ENCODE measurements around the gene RBPJL. TPM values are rescaled to one million over a fixed set of nuclear protein-coding genes. Genes with fewer than 3 reads are reported as not detected.

The RBPJL gene
- polyA plus RNA-seq, 2 of the 4 experiments (the other 2 are of a cell fraction): not detected

DNA sequence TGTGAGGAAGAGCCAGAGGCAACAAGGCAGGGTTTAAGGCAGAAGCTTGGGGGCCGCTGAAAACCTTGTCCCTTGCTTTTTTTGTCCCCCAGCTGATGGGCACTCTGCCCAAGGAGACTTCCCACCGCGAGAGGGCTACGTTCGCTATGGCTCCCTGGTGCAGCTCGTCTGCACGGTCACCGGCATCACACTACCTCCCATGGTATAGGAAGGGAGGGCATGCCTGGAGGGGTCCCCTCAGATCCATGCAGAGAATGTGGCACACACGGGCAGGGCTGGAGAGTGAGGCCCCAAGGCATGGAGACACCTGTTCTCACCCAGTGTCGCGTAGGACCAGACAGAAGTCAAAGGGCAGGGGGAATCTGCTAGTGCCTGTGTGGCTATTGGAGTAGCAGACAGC is 7.3 kb downstream of the RBPJL start (continued):
- TF ChIP-seq, protein P1, sequence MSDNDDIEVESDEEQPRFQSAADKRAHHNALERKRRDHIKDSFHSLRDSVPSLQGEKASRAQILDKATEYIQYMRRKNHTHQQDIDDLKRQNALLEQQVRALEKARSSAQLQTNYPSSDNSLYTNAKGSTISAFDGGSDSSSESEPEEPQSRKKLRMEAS (IDR thresholded peaks at IDR 0.05): no peak
- TF ChIP-seq HOXA7 (CRISPR knock-in tag; IDR thresholded peaks at IDR 0.05): no peak
- TF ChIP-seq ZSCAN20 (CRISPR knock-in tag; IDR thresholded peaks at IDR 0.05): no peak
- no peak for TF ChIP-seq HDAC2 (IDR thresholded peaks at IDR 0.05)

DNA sequence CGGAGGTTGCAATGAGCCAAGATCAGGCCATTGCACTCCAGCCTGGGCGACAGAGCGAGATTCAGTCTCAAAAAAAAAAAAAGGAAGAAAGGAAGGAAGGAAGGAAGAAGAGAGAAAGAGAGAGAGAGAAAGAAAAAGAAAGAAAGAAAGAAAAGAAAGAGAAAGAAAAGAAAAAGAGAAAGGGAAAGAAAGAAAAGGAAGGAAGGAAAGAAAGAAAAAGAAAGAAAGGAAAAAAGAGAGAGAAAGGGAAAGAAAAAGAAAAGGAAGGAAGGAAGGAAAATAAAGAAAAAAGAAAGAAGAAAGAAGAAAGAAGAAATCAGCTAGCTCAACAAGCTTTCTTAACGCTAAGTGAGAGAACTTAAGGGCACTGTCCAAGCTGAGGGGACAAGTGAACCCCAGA is 9.0 kb downstream of the RBPJL start:
- no peak for FAIRE-seq
- POLR2A ChIA-PET: no interaction called here

DNA sequence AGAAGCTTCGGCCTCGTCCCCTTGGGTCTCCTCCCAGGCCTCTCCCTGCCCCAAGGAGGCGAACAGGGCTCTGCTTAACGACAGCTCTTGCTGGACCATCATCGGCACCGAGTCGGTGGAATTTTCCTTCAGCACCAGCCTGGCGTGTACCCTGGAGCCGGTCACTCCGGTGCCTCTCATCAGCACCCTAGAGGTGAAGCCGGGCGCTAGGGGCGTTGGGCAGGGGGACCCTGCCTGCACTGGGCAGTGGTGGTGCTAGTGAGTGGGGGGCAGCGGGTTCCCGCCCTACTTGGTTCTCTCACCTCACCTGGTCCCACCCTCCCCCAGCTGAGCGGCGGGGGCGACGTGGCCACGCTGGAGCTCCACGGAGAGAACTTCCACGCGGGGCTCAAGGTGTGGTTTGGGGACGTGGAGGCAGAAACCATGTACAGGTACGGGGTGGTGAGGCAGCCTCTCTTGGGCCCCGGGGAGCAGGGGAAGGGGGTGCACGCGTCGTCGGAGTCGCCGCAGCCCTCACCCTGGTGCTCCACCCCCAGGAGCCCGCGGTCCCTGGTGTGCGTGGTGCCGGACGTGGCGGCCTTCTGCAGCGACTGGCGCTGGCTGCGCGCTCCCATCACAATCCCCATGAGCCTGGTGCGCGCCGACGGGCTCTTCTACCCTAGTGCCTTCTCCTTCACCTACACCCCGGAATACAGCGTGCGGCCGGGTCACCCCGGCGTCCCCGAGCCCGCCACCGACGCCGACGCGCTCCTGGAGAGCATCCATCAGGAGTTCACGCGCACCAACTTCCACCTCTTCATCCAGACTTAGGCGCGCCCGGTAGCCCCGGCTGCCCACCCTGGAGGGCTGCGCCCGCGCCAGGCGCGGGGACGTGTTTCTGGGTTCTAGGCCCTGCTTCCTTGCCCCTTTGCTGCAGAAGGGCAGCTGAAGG is 9.8 kb downstream of the RBPJL start:
- FAIRE-seq: no peak
- 76% methylated on average over 68 of the region's 71 CpGs for WGBS (ENCODE audit: missing lambda C conversion rate)
- no peak for ATAC-seq
- no peak for TF ChIP-seq POLR2AphosphoS2 (conservative IDR thresholded peaks at IDR 0.05; ENCODE audit: low read length)
- TF ChIP-seq, protein P2, sequence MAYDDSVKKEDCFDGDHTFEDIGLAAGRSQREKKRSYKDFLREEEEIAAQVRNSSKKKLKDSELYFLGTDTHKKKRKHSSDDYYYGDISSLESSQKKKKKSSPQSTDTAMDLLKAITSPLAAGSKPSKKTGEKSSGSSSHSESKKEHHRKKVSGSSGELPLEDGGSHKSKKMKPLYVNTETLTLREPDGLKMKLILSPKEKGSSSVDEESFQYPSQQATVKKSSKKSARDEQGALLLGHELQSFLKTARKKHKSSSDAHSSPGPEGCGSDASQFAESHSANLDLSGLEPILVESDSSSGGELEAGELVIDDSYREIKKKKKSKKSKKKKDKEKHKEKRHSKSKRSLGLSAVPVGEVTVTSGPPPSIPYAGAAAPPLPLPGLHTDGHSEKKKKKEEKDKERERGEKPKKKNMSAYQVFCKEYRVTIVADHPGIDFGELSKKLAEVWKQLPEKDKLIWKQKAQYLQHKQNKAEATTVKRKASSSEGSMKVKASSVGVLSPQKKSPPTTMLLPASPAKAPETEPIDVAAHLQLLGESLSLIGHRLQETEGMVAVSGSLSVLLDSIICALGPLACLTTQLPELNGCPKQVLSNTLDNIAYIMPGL (CRISPR knock-in tag; IDR thresholded peaks at IDR 0.05; ENCODE audit: borderline replicate concordance): no peak
- no peak for TF ChIP-seq ZNF302 (CRISPR knock-in tag; IDR thresholded peaks at IDR 0.05)
- TF ChIP-seq, protein P3, sequence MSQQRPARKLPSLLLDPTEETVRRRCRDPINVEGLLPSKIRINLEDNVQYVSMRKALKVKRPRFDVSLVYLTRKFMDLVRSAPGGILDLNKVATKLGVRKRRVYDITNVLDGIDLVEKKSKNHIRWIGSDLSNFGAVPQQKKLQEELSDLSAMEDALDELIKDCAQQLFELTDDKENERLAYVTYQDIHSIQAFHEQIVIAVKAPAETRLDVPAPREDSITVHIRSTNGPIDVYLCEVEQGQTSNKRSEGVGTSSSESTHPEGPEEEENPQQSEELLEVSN (IDR thresholded peaks at IDR 0.05; ENCODE audit: borderline replicate concordance, low read depth): no peak
- TF ChIP-seq KDM1A (IDR thresholded peaks at IDR 0.05; ENCODE audit: low read depth): no peak
- no peak for TF ChIP-seq KDM5A (IDR thresholded peaks at IDR 0.05)
- no peak for TF ChIP-seq NR3C1 (IDR thresholded peaks at IDR 0.05)
- no peak for TF ChIP-seq POLR2A (IDR thresholded peaks at IDR 0.05; ENCODE audit: low read length)
- TF ChIP-seq EHMT2 (IDR thresholded peaks at IDR 0.05; ENCODE audit: low read depth): no peak
- TF ChIP-seq PHF8 (IDR thresholded peaks at IDR 0.05; ENCODE audit: borderline replicate concordance, low read depth): no peak
- TF ChIP-seq, protein P4, sequence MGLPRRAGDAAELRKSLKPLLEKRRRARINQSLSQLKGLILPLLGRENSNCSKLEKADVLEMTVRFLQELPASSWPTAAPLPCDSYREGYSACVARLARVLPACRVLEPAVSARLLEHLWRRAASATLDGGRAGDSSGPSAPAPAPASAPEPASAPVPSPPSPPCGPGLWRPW (IDR thresholded peaks at IDR 0.05): no peak
- no peak for DNase-seq (ENCODE audit: low read depth in 1 of 2, low spot score in 1 of 2)
- H3K27ac ChIP-seq: no peak overlapping the region
- CTCF ChIA-PET: interaction anchor here (0.6 to 10.0 kb wide), 10 partner anchors 9 to 453 kb away, joined by 3 to 135 read pairs (median 16); partner anchors contain the start of gene SYS1
- no peak overlapping the region for H3K4me3 ChIP-seq
- H3K4me1 ChIP-seq: no peaks in the 10 kb centered on the region
- H3K4me2 ChIP-seq: no peak overlapping the region
- no peaks in the 10 kb centered on the region for H3K9me3 ChIP-seq
- POLR2A ChIA-PET: no interaction called here

More for the DNA sequence above, 9.0 kb downstream of the RBPJL start:
- no peaks in the 10 kb centered on the region for H3K9me3 ChIP-seq
- ATAC-seq (no peak), DNase-seq (ENCODE audit: low read depth in 1 of 2, low spot score in 1 of 2) (no peak)
- no peak overlapping the region for H3K27ac ChIP-seq
- no peaks in the 10 kb centered on the region for H3K4me1 ChIP-seq
- TF ChIP-seq FOSL2 (IDR thresholded peaks at IDR 0.05) (no peak), FOSL2 (CRISPR knock-in tag; IDR thresholded peaks at IDR 0.05) (no peak), CEBPB (IDR thresholded peaks at IDR 0.05) (no peak)
- 84% methylated on average over 4 of the region's 4 CpGs for whole genome bisulfite sequencing (ENCODE audit: missing lambda C conversion rate)
- CTCF ChIA-PET: interaction anchor here (0.7 to 10.0 kb wide), 10 partner anchors 10 to 454 kb away, joined by 3 to 135 read pairs (median 4); no protein-coding TSS in a partner anchor
- no peak overlapping the region for H3K4me3 ChIP-seq
- no peak overlapping the region for H3K4me2 ChIP-seq

DNA sequence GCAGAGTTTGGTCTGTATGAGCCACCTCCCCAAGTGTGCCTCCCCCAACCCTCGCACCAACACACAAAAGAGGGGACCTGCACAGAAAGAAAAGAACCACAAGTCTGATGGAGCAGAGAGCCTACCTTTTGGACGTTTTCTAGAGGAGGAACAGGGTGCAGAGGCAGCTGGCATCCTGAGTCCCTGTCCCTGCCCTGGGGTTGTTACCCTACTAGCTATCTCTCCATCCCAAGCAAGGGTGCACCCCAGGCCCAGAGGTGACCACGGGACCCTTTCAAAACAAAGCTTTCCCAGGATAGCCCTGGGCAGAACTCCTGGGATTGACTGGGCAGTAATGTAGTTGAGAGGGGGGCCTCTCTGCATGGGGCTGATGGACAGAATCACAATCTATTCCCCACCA is 11.2 kb downstream of the RBPJL start:
- no peak for TF ChIP-seq NR3C1 (IDR thresholded peaks at IDR 0.05)
- no peak for FAIRE-seq
- no peak overlapping the region for H3K4me3 ChIP-seq
- H3K4me2 ChIP-seq: no peak overlapping the region
- 28% methylated on average over 3 of the region's 3 CpGs for WGBS (ENCODE audit: missing lambda C conversion rate)
- ATAC-seq: no peak
- ChIA-PET CTCF (interaction anchor here (0.5 to 10.0 kb wide), 17 partner anchors 11 to 1286 kb away, joined by 3 to 135 read pairs (median 19); partner anchors contain the start of genes SDC4 and SYS1), POLR2A (no interaction called here)
- no peaks in the 10 kb centered on the region for H3K9me3 ChIP-seq
- no peak overlapping the region for H3K27ac ChIP-seq
- DNase-seq (ENCODE audit: low read depth in 1 of 2, low spot score in 1 of 2): no peak
- H3K4me1 ChIP-seq: no peaks in the 10 kb centered on the region; the same call in 2 of the 3 replicates
